ENCODE results near the gene KRTAP3-1.
"Not testable (repeated sequence)": the region's sequence is repeated elsewhere in the genome, so short reads cannot be mapped to it uniquely, and the experiment has no call there.

Gene KRTAP3-1

GRCh38 chr17:41015454-41015853, 6.5 kb upstream of the KRTAP3-1 start:
- no peak for DNase-seq (ENCODE audit: low read depth)

- no peak for DNase-seq (ENCODE audit: low read depth)
Observed at GRCh38 chr17:41013606-41014005, 4.7 kb upstream of the KRTAP3-1 start.

- peak; percentile 60 for DNase-seq (ENCODE audit: low read depth)
Observed at GRCh38 chr17:41013181-41013580, 4.3 kb upstream of the KRTAP3-1 start.

- no peak for DNase-seq (ENCODE audit: low read depth)
Observed at GRCh38 chr17:41012326-41013120, 3.6 kb upstream of the KRTAP3-1 start.

- DNase-seq (ENCODE audit: low read depth) = no peak
Observed at GRCh38 chr17:41010441-41010840, 1.5 kb upstream of the KRTAP3-1 start.

GRCh38 chr17:41009936-41010335, 1.0 kb upstream of the KRTAP3-1 start:
- DNase-seq (ENCODE audit: low read depth) = no peak

- no peak for DNase-seq (ENCODE audit: low read depth)
Observed at GRCh38 chr17:41009301-41009760, 403 bp upstream of the KRTAP3-1 start.

GRCh38 chr17:41004397-41004796, 4.5 kb downstream of the KRTAP3-1 start:
- no peak for DNase-seq (ENCODE audit: low read depth)

- DNase-seq (ENCODE audit: low read depth) = no peak
Observed at GRCh38 chr17:41003926-41004325, 5.0 kb downstream of the KRTAP3-1 start.

GRCh38 chr17:41002814-41003213, 6.1 kb downstream of the KRTAP3-1 start:
- DNase-seq (ENCODE audit: low read depth) = peak; percentile 46

GRCh38 chr17:41001795-41002194, 7.1 kb downstream of the KRTAP3-1 start:
- no peak for DNase-seq (ENCODE audit: low read depth)

GRCh38 chr17:40999563-40999962, 9.4 kb downstream of the KRTAP3-1 start, which contains the start of gene KRTAP3-2:
TSS of gene KRTAP3-2 (minus strand) at chr17:40999906. CDS start at chr17:40999853, 53 bp downstream.
- not testable (repeated sequence) for DNase-seq (ENCODE audit: low read depth)

GRCh38 chr17:40997361-40997760, 11.6 kb downstream of the KRTAP3-1 start:
- DNase-seq (ENCODE audit: low read depth) = no peak

GRCh38 chr17:40996829-40997228, 12.1 kb downstream of the KRTAP3-1 start:
- DNase-seq (ENCODE audit: low read depth) = no peak

GRCh38 chr17:40995116-40995515, 13.8 kb downstream of the KRTAP3-1 start:
- no peak for DNase-seq (ENCODE audit: low read depth)

GRCh38 chr17:40993839-40994238, 15.1 kb downstream of the KRTAP3-1 start, which contains the start of gene KRTAP3-3:
TSS of gene KRTAP3-3 (minus strand) at chr17:40994164. CDS start at chr17:40994097, 67 bp downstream.
- DNase-seq (ENCODE audit: low read depth) = no peak

- no peak for DNase-seq (ENCODE audit: low read depth)
Observed at GRCh38 chr17:40993084-40993483, 15.8 kb downstream of the KRTAP3-1 start.

- DNase-seq (ENCODE audit: low read depth) = no peak
Observed at GRCh38 chr17:40992666-40993065, 16.3 kb downstream of the KRTAP3-1 start.

GRCh38 chr17:40986920-40987319, 22.0 kb downstream of the KRTAP3-1 start:
- DNase-seq (ENCODE audit: low read depth) = no peak

- no peak for DNase-seq (ENCODE audit: low read depth)
Observed at GRCh38 chr17:40984226-40984625, 24.7 kb downstream of the KRTAP3-1 start, which contains the start of gene KRT40. TSS of gene KRT40 (minus strand) at chr17:40984326. CDS start at chr17:40984273, 53 bp downstream.

GRCh38 chr17:40981115-40981514, 27.8 kb downstream of the KRTAP3-1 start:
- no peak for DNase-seq (ENCODE audit: low read depth)

- DNase-seq (ENCODE audit: low read depth) = no peak
Observed at GRCh38 chr17:40980596-40980995, 28.3 kb downstream of the KRTAP3-1 start.

- DNase-seq (ENCODE audit: low read depth) = no peak
Observed at GRCh38 chr17:40980117-40980516, 28.8 kb downstream of the KRTAP3-1 start.
